ENCODE results near the gene SUPT3H. TPM values are rescaled to one million over a fixed set of nuclear protein-coding genes. Genes with fewer than 3 reads are reported as not detected.
A peak's percentile ranks its signal among the peaks of the same experiment; 100 is the strongest.
"Not testable (repeated sequence)": the region's sequence is repeated elsewhere in the genome, so short reads cannot be mapped to it uniquely, and the experiment has no call there.

Gene SUPT3H
- total and polyA plus RNA-seq, 5 donors = 3.1 to 4.5 (median 4.1) TPM

- DNase-seq; H3K27me3 ChIP-seq (ENCODE audit: control insufficient read depth, insufficient read depth); H3K27ac ChIP-seq (ENCODE audit: low read length); ATAC-seq; intact Hi-C loops (cut with DNase I); H3K4me3 ChIP-seq (ENCODE audit: low read length); H3K9me3 ChIP-seq (ENCODE audit: control insufficient read depth, low read length); H3K4me1 ChIP-seq (ENCODE audit: control insufficient read depth, insufficient read depth, low read length): not testable (repeated sequence)
- WGBS = 76% methylated on average over 3 of the region's 3 CpGs
Measured at GRCh38 chr6:44879071-44879470, 498.7 kb downstream of the SUPT3H start.

DNA sequence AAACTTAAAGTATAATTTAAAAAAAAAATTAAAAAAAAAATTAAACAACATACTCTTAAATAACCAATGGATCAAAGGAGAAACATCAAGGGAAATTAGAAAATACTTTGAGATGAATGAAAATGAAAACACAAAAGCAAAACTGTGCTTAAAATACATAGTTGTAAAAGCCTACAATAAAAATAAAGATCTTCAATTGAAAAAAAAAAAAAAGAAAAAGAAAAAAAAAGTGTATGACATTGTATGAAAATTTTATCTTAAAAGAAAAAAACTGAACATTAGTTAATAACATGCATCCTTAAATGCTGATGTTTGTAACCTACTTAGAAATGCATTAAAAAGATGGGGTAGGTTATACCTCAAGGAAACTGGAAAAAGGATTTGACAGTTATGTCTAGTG lies 501.1 kb downstream of the SUPT3H start:
- H3K27me3 ChIP-seq (ENCODE audit: control insufficient read depth, insufficient read depth); DNase-seq; H3K9me3 ChIP-seq (ENCODE audit: control insufficient read depth, low read length); H3K4me1 ChIP-seq (ENCODE audit: control insufficient read depth, insufficient read depth, low read length); H3K27ac ChIP-seq (ENCODE audit: low read length); intact Hi-C loops (cut with DNase I); H3K4me3 ChIP-seq (ENCODE audit: low read length); ATAC-seq: not testable (repeated sequence)

DNA sequence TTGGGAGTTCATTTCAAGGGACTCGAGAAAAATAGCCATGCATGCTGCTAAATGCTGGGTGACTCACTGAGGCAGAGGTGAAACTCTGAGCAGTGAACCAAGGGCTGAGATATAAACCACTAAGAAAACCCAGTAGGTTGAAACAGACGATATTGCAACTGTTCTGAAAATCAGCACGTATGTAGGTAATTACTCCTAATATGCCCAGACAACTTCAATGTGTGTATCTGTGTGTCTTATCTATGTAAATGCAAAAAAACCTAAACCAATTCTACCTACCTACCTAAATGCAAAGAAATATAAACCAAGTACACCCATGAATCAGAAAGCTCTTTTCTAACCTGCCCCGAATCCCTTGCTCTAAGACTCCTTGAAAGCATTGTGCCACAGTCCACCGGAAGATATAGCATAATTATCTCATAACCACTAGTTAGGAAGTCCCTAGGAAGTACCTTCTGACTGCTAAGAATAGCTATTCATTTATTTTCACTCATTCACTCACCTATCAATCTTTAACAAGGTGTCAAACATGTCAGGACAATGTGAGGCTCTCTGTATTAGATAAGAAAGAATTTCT lies 508.3 kb downstream of the SUPT3H start:
- Histone ChIP-seq H3K4me3 (ENCODE audit: low read length) (no peak overlapping the region), H3K27me3 (ENCODE audit: control insufficient read depth, insufficient read depth) (no peaks in the 10 kb centered on the region), H3K4me1 (ENCODE audit: control insufficient read depth, insufficient read depth, low read length) (no peaks in the 10 kb centered on the region), H3K9me3 (ENCODE audit: control insufficient read depth, low read length) (no peaks in the 10 kb centered on the region), H3K27ac (ENCODE audit: low read length) (no peak overlapping the region)
- 82% methylated on average over 5 of the region's 5 CpGs for WGBS
- DNase-seq = no peak
- intact Hi-C loops (cut with DNase I) = no loop called here
- ATAC-seq = no peak

DNA sequence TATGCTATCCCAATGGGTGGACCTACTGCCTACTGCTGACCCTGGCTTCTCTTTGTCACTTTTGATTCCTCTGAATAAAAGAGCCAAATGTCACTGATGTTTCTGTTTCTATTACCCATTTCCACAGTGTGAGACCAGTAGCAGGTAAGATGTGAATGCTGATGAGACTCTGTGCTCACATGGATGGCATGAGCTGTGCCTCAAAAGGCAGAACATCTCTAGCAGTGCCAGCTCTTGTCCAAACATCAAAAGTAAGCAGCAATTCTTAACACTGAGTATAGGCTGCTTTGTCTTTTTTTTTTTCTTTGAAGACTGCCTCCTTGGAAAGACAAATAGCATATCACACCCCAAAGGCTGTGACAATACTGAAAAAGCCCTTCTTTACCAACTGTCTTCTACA lies 508.8 kb downstream of the SUPT3H start:
- intact Hi-C loops (cut with DNase I) = no loop called here
- DNase-seq (no peak), ATAC-seq (no peak)
- Histone ChIP-seq H3K27me3 (ENCODE audit: control insufficient read depth, insufficient read depth) (no peaks in the 10 kb centered on the region), H3K4me3 (ENCODE audit: low read length) (no peak overlapping the region), H3K4me1 (ENCODE audit: control insufficient read depth, insufficient read depth, low read length) (no peaks in the 10 kb centered on the region), H3K27ac (ENCODE audit: low read length) (no peak overlapping the region), H3K9me3 (ENCODE audit: control insufficient read depth, low read length) (no peaks in the 10 kb centered on the region)

GRCh38 chr6:44868335-44868668 lies 509.4 kb downstream of the SUPT3H start:
- peaks cover under 1% of the 10 kb centered on the region for H3K27me3 ChIP-seq (ENCODE audit: control insufficient read depth, insufficient read depth)
- WGBS = 88% methylated on average over 2 of the region's 2 CpGs
- intact Hi-C loops (cut with DNase I) = no loop called here

GRCh38 chr6:44867571-44868334 lies 510.0 kb downstream of the SUPT3H start:
- intact Hi-C loops (cut with DNase I) = no loop called here
- WGBS = 89% methylated on average over 7 of the region's 7 CpGs
- DNase-seq = no peak
- peaks cover 2% of the 10 kb centered on the region for H3K27me3 ChIP-seq (ENCODE audit: control insufficient read depth, insufficient read depth)
- no peak for ATAC-seq
- no peaks in the 10 kb centered on the region for H3K4me1 ChIP-seq (ENCODE audit: control insufficient read depth, insufficient read depth, low read length)
- no peaks in the 10 kb centered on the region for H3K9me3 ChIP-seq (ENCODE audit: control insufficient read depth, low read length)
- H3K27ac ChIP-seq (ENCODE audit: low read length) = no peak overlapping the region
- H3K4me3 ChIP-seq (ENCODE audit: low read length) = no peak overlapping the region

More at GRCh38 chr6:44868335-44868668, 509.4 kb downstream of the SUPT3H start:
- no peak for DNase-seq
- Histone ChIP-seq H3K9me3 (ENCODE audit: control insufficient read depth, low read length) (no peaks in the 10 kb centered on the region), H3K27ac (ENCODE audit: low read length) (no peak overlapping the region), H3K4me3 (ENCODE audit: low read length) (no peak overlapping the region), H3K4me1 (ENCODE audit: control insufficient read depth, insufficient read depth, low read length) (no peaks in the 10 kb centered on the region)
- no peak for ATAC-seq

- ATAC-seq; DNase-seq; intact Hi-C loops (cut with DNase I); H3K4me3 ChIP-seq (ENCODE audit: low read length); H3K27me3 ChIP-seq (ENCODE audit: control insufficient read depth, insufficient read depth); H3K27ac ChIP-seq (ENCODE audit: low read length); H3K4me1 ChIP-seq (ENCODE audit: control insufficient read depth, insufficient read depth, low read length); H3K9me3 ChIP-seq (ENCODE audit: control insufficient read depth, low read length): not testable (repeated sequence)
- 84% methylated on average over 2 of the region's 2 CpGs for WGBS
Measured at GRCh38 chr6:44865184-44865583, 512.5 kb downstream of the SUPT3H start.

- DNase-seq (no peak), ATAC-seq (no peak)
- WGBS = 61% methylated on average over 2 of the region's 2 CpGs
- Histone ChIP-seq H3K4me1 (ENCODE audit: control insufficient read depth, insufficient read depth, low read length) (no peaks in the 10 kb centered on the region), H3K27ac (ENCODE audit: low read length) (no peak overlapping the region), H3K9me3 (ENCODE audit: control insufficient read depth, low read length) (no peaks in the 10 kb centered on the region), H3K4me3 (ENCODE audit: low read length) (no peak overlapping the region), H3K27me3 (ENCODE audit: control insufficient read depth, insufficient read depth) (peaks cover 2% of the 10 kb centered on the region)
- intact Hi-C loops (cut with DNase I) = no loop called here
Measured at GRCh38 chr6:44859901-44860410, 517.8 kb downstream of the SUPT3H start.

GRCh38 chr6:44858998-44859397 lies 518.7 kb downstream of the SUPT3H start:
- H3K9me3 ChIP-seq (ENCODE audit: control insufficient read depth, low read length) = no peaks in the 10 kb centered on the region
- DNase-seq = no peak
- peaks cover 2% of the 10 kb centered on the region for H3K27me3 ChIP-seq (ENCODE audit: control insufficient read depth, insufficient read depth)
- H3K4me1 ChIP-seq (ENCODE audit: control insufficient read depth, insufficient read depth, low read length) = peaks cover 1% of the 10 kb centered on the region
- intact Hi-C loops (cut with DNase I) = no loop called here
- ATAC-seq = no peak
- H3K27ac ChIP-seq (ENCODE audit: low read length) = no peak overlapping the region
- no peak overlapping the region for H3K4me3 ChIP-seq (ENCODE audit: low read length)

GRCh38 chr6:44856479-44856878 lies 521.3 kb downstream of the SUPT3H start:
- 61% methylated on average over 3 of the region's 3 CpGs for WGBS
- intact Hi-C loops (cut with DNase I) = no loop called here
- no peak for ATAC-seq
- Histone ChIP-seq H3K27me3 (ENCODE audit: control insufficient read depth, insufficient read depth) (no peaks in the 10 kb centered on the region), H3K4me3 (ENCODE audit: low read length) (no peak overlapping the region), H3K9me3 (ENCODE audit: control insufficient read depth, low read length) (no peaks in the 10 kb centered on the region), H3K4me1 (ENCODE audit: control insufficient read depth, insufficient read depth, low read length) (peaks cover 1% of the 10 kb centered on the region), H3K27ac (ENCODE audit: low read length) (no peak overlapping the region)
- DNase-seq = no peak

- DNase-seq (no peak), ATAC-seq (peak in 1 of 2 donors; percentile 14)
- intact Hi-C loops (cut with DNase I) = no loop called here
- Histone ChIP-seq H3K4me1 (ENCODE audit: control insufficient read depth, insufficient read depth, low read length) (peaks cover 1% of the 10 kb centered on the region), H3K4me3 (ENCODE audit: low read length) (no peak overlapping the region), H3K27me3 (ENCODE audit: control insufficient read depth, insufficient read depth) (no peaks in the 10 kb centered on the region), H3K27ac (ENCODE audit: low read length) (no peak overlapping the region), H3K9me3 (ENCODE audit: control insufficient read depth, low read length) (no peaks in the 10 kb centered on the region)
- WGBS = 39% methylated on average over 7 of the region's 7 CpGs
Measured at GRCh38 chr6:44855562-44856411, 521.9 kb downstream of the SUPT3H start.
